GM21360 (cell line): ENCODE data around the gene SCAF8.
"Not testable (repeated sequence)": the region's sequence is repeated elsewhere in the genome, so short reads cannot be mapped to it uniquely, and the experiment has no call there.

Source experiments
- ATAC-seq: cut with Tn5 transposase; IDR thresholded peaks from one replicate; pipeline ENCODE4 v1.9.1; 2021; ENCODE audit warnings: mild to moderate bottlenecking, moderate library complexity; ENCODE audit not compliant: unreplicated experiment

SCAF8 gene

DNA sequence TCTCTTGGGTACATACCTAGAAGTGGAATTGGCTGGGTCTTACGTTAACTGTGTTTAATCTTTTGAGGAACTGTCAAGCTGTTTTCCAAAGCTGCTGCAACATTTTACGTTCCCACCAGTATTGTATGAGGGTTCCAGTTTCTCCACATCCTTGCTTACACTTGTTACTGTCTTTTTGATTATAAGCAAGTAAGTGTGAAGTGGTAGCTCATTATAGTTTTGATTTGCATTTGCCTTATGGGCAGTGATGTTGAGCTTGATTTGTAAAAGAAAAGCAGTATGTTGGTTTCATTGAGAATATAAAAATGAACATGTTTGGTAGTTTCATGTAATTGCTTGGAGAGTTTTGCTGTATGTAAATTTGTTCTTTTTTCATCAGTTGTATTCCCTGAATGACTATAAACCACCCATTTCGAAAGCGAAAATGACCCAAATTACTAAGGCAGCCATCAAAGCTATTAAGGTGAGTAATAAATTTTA, 40.4 kb downstream of the SCAF8 start:
- ATAC-seq: peak; percentile 94

- ATAC-seq: not testable (repeated sequence)
Measured at GRCh38 chr6:154779157-154779556, 45.9 kb downstream of the SCAF8 start.

DNA sequence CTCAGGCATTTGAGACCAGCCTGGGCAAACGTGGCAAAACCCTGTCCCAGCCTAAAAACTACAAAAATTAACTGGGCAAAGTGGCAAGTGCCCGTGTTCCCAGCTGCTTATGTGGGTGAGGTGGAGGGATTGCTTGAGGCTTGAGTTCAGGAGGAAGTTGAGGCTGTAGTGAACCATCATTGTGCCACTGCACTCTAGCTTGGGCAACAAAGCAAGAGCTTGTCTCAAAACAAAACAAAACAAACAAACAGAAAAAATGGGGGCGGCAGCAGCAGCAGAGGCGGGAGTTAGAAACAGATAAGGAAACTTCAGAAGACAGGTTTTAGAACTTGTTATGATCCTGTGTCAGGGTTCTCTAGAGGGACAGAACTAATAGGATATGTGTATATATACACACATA, 49.0 kb downstream of the SCAF8 start:
- no peak for ATAC-seq

DNA sequence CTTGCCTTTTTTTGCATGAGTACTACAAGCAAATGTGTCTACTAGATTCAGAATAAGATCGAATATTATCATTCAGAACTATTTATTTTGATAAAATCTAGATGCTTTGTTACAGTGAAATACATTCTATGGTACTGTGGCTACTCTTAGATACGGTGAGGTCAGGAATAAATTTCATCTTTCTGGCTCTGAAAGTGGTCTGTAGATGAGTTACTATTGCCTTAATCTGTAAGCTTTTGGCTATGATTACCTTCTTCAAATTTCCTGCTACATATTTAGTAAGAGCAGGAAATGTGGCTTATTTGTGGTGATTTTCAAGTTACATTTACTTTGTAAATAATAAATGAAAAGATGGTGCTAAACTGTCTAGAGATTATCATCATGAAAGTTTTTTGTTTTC, 50.0 kb downstream of the SCAF8 start:
- no peak for ATAC-seq

DNA sequence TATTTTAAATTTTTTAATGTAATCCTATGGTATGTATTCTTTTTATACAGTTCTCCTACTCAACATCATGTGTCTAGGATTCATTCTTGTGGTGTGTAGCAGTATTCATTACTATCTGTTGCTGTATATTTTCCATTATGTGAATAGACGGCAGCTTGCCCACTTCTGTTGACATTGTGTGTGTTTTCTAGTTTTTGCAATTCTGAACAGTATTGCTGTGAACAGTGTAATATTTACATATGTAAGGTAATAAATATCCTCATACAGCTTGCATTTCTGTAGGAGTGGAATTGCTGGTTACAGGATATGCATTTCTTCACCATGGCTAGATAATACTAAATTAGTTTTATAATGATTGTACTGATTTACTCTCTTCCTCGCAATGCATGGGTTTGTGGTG, 51.9 kb downstream of the SCAF8 start:
- ATAC-seq: no peak

DNA sequence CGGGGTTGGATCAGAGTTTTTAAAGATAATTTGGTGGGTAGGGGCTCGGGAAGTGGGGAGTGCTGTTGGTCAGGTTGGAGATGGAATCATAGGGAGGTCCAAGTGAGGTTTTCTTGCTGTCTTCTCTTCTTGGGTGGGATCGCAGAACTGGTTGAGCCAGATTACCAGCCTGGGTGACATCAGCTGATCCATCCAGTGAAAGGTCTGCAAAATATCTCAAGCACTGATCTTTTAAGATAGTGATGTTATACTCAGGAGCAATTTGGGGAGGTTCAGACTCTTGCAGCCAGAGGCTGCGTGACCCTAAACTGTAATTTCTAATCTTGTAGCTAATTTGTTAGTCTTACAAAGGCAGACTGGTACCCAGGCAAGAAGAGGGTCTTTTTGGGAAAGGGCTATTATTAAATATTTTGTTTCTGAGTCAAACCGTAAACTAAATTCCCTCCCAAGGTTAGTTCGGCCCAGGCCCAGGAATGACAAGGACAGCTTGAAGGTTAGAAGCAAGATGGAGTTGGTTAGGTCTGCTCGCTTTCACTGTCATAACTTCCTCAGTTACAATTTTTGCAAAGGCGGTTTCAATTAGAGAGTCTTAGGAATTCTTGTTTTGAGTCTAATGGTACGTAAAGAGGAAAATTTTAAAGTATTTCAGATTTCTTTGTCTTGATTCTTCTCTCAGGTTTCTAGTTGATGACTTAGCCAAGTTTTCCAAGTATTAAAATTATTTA, 53.1 kb downstream of the SCAF8 start:
- no peak for ATAC-seq

DNA sequence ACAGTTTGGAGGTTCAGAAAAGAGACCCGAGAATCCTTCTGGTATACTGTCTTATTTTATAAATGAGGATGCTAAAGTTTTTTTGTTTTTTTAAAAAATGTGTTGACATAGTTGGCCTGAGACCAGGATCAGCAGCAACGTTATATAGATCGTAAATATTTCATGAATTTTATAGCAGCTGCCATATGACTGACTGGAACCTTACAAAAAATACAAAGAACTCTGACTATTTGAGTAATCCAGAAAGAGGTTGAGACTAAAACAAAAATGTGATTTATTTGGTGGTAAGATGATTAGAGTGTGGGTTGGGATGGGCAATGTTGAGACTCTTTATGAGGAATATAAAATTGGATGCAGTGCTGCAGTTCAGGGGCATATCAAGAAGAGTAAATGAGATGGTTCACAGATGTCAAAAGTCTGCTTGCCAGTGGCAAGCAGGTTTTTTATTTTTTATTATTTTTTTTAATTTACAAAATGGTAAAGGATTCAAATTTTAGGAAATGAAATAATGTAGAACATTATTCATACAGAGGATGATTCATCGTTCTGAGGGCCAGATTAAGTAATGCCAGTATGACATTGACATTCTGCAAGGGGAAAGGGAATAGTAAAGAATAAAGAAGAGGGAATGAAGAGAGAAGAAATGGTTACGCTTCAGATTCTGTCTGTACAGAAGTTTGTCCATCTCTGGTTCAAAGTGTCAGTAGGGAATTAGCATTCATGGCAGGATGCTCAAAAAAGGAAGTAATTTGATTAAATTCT, 58.5 kb downstream of the SCAF8 start:
- no peak for ATAC-seq

GRCh38 chr6:154792325-154792724, 59.1 kb downstream of the SCAF8 start:
- ATAC-seq: no peak

GRCh38 chr6:154792761-154793160, 59.5 kb downstream of the SCAF8 start:
- no peak for ATAC-seq

- no peak for ATAC-seq
Measured at GRCh38 chr6:154796484-154796883, 63.3 kb downstream of the SCAF8 start.

DNA sequence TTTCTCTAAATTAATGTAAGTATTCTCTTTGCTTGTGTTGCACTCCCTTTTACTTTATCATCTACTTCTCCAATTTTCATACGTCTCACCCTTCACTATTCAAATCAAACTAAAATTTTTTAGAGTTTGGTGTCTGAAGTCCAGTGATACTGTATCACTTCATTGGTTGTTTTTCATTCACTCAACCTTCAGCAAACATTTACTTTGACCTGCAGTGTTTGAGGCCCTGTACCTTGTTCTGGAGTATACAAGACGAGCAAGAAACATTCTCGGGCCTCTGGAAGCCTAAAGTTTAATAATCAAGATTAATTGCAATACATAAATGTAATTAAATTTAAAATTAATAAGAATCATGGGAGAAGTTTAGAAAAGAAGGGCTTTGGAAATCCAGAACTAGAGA, 64.6 kb downstream of the SCAF8 start:
- ATAC-seq: no peak

GRCh38 chr6:154800338-154800737, 67.1 kb downstream of the SCAF8 start:
- ATAC-seq: no peak

DNA sequence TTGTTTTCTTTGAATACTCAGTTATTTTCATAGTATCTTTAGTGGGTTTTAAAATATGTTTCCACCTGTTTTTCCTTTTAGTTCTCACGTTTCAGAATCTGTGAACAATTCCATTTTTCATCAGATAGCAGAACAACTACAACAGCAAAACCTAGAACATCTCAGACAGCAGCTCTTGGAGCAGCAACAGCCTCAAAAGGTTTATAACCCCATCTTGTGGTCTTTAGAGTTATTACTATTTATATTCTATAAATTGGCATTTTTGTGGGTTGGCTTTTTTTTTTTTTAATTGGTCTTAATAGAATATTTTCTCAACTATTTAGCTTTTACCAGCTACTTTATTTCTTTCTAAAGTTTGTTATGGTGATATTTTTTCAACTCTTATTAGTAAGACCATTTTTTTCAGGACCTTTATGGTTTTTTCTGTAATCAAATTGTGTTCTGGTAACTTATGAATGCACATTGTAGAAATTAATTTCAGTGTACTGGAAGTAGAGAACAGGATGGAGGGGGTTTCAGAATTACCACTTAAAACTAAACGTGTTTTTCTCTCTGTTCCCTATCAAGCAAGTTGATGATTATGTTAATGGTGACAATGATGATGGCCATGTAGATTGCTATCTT, 72.2 kb downstream of the SCAF8 start:
- peak; percentile 64 for ATAC-seq

- ATAC-seq: no peak
Measured at GRCh38 chr6:154806804-154807203, 73.6 kb downstream of the SCAF8 start.

GRCh38 chr6:154811663-154812062, 78.4 kb downstream of the SCAF8 start:
- not testable (repeated sequence) for ATAC-seq

DNA sequence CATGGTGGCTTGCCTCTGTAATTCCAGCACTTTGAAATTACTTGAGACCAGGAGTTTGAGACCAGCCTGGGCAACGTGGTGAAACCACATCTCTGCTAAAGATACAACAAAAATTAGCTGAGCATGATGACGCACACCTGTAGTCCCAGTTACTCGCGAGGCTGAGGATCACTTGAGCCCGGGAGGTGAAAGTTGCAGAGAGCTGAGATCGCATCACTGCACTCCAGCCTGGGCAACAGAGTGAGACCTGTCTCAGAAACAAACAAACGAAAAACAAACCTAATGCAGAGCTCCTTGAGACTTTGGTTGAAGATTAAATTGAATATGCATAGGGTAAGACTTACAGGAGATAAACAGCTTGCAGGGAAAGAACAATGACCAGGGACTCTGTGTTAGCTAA, 80.8 kb downstream of the SCAF8 start:
- peak; percentile 85 for ATAC-seq

DNA sequence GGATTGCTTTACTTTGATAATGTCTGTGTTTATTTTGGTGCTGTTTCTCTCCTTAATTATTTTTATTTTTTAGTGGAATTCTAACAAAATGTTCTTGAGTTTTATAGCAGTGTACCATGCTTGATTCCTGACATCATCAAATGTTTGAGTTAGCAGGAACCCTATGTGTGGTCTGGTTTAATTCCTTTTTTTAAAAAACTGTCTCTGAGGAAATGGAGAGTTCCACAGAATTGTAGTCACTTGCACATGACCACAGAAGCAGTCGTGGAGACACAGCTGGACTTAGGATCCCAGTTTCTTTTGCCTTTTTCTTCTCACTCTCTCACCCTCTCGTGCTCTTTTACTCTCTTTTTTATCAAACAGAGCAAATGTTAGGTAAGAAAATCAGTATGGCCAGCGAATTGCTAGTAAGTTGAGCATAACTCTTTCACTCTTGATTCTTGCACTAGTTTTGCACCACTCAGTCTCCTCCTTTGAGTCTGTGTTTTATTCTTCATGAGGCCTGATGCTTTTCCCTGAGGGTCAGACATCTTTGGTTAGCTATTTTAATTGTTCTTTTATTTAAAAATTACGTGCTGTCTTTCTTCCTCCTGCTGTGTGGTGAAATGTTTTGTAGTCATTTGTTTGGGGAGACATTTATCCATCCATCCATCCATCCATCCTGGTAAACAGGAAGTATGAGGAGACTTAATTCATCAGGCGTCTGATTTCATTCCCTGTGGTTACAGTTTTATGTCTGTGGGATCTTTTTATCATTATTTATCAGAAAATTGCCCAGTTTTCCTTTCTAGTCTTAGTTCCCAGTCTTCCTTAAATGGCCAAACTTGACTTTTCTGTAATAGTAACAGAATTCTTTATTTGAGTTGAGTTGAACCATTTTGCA, 83.0 kb downstream of the SCAF8 start:
- no peak for ATAC-seq

GRCh38 chr6:154821099-154821498, 87.9 kb downstream of the SCAF8 start:
- no peak for ATAC-seq

GRCh38 chr6:154821638-154822037, 88.4 kb downstream of the SCAF8 start:
- ATAC-seq: no peak

GRCh38 chr6:154822947-154823558, 89.8 kb downstream of the SCAF8 start:
- no peak for ATAC-seq
